ENCODE results near the gene SMARCA4.

SMARCA4 gene

DNA sequence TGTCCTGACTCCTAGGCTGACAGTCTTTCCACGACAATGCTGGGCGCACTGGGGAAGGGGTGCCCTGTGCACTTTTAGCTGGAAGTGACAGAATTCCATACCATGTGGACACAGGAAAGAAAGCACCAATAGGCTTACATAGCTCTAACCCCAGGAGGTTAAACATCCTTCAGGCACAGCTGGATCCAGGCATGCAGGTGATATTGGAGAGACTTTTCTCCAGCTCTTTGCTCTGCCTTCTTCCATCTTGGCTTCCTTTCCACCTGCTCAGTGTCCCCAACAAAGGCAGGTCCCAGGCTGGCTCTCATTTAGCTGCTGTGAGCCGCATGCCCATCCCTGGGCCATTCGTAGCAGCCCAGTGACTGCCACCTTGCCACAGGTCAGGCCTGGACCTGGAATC lies 67.3 kb downstream of the SMARCA4 start:
- no peak for DNase-seq (ENCODE audit: low spot score)
- TF ChIP-seq, protein P1, sequence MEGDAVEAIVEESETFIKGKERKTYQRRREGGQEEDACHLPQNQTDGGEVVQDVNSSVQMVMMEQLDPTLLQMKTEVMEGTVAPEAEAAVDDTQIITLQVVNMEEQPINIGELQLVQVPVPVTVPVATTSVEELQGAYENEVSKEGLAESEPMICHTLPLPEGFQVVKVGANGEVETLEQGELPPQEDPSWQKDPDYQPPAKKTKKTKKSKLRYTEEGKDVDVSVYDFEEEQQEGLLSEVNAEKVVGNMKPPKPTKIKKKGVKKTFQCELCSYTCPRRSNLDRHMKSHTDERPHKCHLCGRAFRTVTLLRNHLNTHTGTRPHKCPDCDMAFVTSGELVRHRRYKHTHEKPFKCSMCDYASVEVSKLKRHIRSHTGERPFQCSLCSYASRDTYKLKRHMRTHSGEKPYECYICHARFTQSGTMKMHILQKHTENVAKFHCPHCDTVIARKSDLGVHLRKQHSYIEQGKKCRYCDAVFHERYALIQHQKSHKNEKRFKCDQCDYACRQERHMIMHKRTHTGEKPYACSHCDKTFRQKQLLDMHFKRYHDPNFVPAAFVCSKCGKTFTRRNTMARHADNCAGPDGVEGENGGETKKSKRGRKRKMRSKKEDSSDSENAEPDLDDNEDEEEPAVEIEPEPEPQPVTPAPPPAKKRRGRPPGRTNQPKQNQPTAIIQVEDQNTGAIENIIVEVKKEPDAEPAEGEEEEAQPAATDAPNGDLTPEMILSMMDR (IDR thresholded peaks at IDR 0.05; ENCODE audit: extremely low read depth, missing control alignments) = no peak

DNA sequence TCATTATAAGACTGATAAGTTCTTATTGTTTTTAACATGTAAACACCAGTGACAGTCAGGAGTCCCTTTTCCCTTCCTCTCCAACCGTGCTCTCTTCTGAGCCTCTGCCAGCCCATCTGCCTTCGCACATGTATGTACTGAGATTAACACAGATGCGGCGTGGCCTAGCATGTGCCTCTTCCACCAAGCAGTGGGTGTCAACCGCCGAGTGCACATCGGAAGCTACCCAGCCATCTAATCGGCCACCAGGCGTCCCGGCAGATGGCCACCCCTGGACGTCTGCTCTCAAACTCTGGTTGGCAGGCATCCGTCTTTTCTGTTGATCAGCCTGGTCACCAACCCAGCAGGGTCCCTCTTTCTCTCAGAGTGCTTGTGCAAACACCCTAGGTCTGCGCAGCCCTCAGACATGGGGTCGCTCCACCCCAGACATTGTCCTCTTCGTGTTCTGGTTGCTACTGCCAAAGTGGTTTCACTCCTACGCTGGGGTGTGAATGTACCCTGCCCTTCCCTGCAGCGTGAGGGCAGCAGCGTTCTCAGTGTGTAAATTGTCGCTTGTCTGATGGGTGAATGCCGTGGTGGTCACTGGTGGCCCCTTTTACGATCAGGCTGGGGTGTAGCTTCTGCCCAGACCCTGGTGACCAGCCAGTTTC lies 70.7 kb downstream of the SMARCA4 start:
- no peak for DNase-seq (ENCODE audit: low spot score)
- TF ChIP-seq, protein P1 (IDR thresholded peaks at IDR 0.05; ENCODE audit: extremely low read depth, missing control alignments) = no peak

DNA sequence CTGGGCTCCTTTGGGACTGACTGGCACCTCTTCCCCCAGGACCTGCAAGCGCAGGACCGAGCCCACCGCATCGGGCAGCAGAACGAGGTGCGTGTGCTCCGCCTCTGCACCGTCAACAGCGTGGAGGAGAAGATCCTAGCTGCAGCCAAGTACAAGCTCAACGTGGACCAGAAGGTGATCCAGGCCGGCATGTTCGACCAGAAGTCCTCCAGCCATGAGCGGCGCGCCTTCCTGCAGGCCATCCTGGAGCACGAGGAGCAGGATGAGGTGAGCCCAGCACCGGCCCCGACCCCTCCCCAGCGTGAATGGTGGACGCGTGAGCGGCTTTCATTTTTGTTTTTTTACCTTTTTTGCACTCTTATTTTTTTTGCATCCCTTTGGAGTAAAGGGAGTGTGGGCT lies 72.4 kb downstream of the SMARCA4 start:
- no peak for DNase-seq (ENCODE audit: low spot score)
- TF ChIP-seq, protein P1 (IDR thresholded peaks at IDR 0.05; ENCODE audit: extremely low read depth, missing control alignments) = no peak

DNA sequence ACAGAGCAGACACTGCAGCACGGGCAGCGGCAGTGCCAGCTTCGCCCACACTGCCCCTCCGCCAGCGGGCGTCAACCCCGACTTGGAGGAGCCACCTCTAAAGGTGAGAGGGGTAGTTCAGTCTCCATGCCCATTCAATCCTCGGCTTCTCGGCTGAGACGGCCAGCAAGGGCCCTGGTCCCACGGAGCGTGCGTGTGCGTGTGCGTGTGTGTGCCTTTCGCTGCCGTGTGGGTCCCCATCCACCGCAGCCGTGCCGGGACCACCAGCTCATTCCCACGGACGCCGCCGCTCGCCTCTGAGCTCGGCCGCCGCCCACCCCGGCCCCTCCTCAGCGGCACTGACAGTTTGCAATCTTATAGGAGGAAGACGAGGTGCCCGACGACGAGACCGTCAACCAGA lies 72.9 kb downstream of the SMARCA4 start:
- no peak for DNase-seq (ENCODE audit: low spot score)
- TF ChIP-seq, protein P1 (IDR thresholded peaks at IDR 0.05; ENCODE audit: extremely low read depth, missing control alignments) = no peak

DNA sequence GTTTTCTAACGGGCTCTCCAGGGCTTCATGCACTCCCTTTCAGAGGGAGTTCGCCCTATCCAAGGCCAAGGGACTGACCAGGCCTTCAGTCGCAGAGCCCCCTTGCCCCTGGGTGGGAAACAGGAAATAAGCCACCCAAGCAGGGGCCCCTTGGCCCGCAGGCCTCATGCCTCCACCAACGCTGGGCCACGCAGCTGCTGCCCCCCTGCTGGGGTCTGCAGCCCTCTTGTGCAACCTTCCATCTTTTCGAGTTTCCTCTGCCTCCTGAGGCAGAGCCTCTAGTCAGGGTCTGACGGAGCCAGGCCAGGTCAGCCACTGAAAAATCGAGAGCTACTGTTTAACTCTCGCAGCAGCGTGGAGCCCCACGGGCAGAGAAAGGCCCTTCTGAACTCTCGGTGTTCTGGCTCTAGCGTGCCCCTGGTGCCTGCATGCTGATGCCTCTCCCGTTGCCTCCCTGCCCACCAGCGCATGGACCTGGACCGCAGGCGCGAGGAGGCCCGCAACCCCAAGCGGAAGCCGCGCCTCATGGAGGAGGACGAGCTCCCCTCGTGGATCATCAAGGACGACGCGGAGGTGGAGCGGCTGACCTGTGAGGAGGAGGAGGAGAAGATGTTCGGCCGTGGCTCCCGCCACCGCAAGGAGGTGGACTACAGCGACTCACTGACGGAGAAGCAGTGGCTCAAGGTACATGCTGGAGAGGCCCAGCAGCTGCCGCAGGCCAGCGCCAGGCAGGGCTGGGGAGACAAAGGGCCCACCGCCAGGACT lies 73.8 kb downstream of the SMARCA4 start:
- TF ChIP-seq, protein P1 (IDR thresholded peaks at IDR 0.05; ENCODE audit: extremely low read depth, missing control alignments) = no peak
- no peak for DNase-seq (ENCODE audit: low spot score)

DNA sequence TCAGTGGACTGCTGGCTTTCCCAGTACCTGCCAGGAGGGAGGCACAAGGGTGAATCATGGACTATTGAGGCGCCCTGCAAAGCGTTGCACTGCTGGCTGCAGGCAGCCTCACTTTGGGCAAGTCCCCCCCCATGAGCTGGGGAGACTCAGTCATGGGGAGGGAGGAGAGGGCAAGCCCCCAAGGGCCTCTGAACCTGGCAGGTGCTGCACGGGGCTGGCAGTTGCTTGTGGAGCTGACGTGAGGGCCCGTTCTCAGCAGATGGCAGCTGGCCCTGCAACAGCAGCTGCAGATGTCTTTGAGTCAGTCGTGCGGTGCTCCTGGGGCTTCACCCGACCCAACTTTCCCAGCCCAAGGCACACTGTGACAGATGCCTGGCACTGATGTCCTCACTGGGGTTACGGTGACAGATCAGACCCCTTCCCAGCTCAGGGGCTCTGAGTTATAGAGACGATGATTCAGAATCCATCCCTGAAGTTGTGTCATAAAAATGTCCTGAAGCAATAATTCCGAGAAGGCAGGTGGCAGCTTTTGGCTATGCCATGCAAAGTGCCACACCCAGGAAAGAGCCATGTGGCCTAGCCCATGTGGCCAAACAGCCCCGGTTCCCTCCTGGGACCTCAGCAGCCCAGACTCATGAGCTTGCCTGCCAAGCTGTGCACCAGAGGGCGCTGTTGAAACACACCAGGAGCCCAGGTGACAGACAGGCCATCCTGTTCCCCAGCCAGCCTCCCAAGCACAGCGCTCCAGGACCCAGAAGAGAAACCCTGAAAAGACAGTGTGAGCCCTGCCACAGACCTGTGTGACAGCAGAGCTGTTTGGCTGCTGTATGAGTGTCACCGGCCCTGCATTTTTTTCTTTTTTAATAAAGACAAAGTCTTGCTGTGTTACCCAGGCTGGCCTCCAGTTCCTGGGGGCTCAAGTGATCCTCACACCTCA lies 74.9 kb downstream of the SMARCA4 start:
- TF ChIP-seq, protein P1 (IDR thresholded peaks at IDR 0.05; ENCODE audit: extremely low read depth, missing control alignments) = peak; percentile 78
- peak; percentile 94 for DNase-seq (ENCODE audit: low spot score)
